A549 (cell line): ENCODE results near the gene ERMARD.

Experiments used
- CBX8 ChIP-seq: fragments of 200-600 bp; sonication (generic); IDR thresholded peaks from 2 replicates; pipeline ENCODE4 v1.6.1; 2016
- ELK1 ChIP-seq: fragments of 150-350 bp; IDR thresholded peaks from 2 replicates; pipeline ENCODE4 v1.6.1; 2014; ENCODE audit warnings: low read depth, mild to moderate bottlenecking, low read length
- PHF8 ChIP-seq: fragments of 200-600 bp; sonication (generic); IDR thresholded peaks from 2 replicates; pipeline ENCODE4 v1.6.1; 2016; ENCODE audit warnings: low read depth, mild to moderate bottlenecking, antibody characterized with exemption, moderate library complexity, borderline replicate concordance
- POLR2A ChIP-seq: IDR thresholded peaks from 2 replicates; pipeline ENCODE4 v1.6.1; 2012; ENCODE audit warnings: mild to moderate bottlenecking, low read length
- ZFP36 ChIP-seq: fragments of 450-650 bp; IDR thresholded peaks from 2 replicates; pipeline ENCODE4 v1.6.1; 2014; ENCODE audit warnings: borderline replicate concordance; ENCODE audit not compliant: partially characterized antibody
- TF ChIP-seq, protein P1 (sequence below): fragments of >200 bp; sonication (Bioruptor Twin); formaldehyde crosslinking; IDR thresholded peaks from 3 replicates; pipeline ENCODE4 v1.5.1; 2016
- TF ChIP-seq, protein P2 (sequence below): fragments of 200-600 bp; sonication (generic); IDR thresholded peaks from 2 replicates; pipeline ENCODE4 v1.6.1; 2016; ENCODE audit warnings: antibody characterized with exemption, mild to moderate bottlenecking, moderate library complexity

DNA sequence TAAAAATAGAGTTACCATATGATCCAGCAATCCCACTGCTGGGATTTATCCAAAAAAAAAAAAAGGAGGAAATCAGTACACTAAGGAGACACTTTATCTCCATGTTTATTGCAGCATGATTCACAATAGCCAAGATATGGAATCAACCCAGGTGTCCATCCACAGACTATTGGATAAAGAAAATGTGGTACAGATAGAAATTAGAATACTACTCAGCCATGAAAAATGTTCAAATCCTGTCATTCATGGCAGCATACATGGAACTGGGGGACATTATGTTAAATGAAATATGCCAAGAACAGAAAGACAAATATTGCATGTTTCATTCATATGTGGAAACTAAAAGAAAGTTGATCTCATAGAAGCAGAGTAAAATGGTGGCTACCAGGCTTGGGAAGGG is 75.3 kb downstream of the ERMARD start:
- no peak for TF ChIP-seq ZFP36
- TF ChIP-seq, protein P1, sequence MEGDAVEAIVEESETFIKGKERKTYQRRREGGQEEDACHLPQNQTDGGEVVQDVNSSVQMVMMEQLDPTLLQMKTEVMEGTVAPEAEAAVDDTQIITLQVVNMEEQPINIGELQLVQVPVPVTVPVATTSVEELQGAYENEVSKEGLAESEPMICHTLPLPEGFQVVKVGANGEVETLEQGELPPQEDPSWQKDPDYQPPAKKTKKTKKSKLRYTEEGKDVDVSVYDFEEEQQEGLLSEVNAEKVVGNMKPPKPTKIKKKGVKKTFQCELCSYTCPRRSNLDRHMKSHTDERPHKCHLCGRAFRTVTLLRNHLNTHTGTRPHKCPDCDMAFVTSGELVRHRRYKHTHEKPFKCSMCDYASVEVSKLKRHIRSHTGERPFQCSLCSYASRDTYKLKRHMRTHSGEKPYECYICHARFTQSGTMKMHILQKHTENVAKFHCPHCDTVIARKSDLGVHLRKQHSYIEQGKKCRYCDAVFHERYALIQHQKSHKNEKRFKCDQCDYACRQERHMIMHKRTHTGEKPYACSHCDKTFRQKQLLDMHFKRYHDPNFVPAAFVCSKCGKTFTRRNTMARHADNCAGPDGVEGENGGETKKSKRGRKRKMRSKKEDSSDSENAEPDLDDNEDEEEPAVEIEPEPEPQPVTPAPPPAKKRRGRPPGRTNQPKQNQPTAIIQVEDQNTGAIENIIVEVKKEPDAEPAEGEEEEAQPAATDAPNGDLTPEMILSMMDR, result no peak
- TF ChIP-seq CBX8, result no peak
- no peak for TF ChIP-seq PHF8
- TF ChIP-seq POLR2A, result no peak
- TF ChIP-seq, protein P2, sequence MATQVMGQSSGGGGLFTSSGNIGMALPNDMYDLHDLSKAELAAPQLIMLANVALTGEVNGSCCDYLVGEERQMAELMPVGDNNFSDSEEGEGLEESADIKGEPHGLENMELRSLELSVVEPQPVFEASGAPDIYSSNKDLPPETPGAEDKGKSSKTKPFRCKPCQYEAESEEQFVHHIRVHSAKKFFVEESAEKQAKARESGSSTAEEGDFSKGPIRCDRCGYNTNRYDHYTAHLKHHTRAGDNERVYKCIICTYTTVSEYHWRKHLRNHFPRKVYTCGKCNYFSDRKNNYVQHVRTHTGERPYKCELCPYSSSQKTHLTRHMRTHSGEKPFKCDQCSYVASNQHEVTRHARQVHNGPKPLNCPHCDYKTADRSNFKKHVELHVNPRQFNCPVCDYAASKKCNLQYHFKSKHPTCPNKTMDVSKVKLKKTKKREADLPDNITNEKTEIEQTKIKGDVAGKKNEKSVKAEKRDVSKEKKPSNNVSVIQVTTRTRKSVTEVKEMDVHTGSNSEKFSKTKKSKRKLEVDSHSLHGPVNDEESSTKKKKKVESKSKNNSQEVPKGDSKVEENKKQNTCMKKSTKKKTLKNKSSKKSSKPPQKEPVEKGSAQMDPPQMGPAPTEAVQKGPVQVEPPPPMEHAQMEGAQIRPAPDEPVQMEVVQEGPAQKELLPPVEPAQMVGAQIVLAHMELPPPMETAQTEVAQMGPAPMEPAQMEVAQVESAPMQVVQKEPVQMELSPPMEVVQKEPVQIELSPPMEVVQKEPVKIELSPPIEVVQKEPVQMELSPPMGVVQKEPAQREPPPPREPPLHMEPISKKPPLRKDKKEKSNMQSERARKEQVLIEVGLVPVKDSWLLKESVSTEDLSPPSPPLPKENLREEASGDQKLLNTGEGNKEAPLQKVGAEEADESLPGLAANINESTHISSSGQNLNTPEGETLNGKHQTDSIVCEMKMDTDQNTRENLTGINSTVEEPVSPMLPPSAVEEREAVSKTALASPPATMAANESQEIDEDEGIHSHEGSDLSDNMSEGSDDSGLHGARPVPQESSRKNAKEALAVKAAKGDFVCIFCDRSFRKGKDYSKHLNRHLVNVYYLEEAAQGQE, result no peak
- no peak for TF ChIP-seq ELK1
